C4-2B (cell line): ENCODE data around the gene CPLANE1.
"Not testable (repeated sequence)": the region's sequence is repeated elsewhere in the genome, so short reads cannot be mapped to it uniquely, and the experiment has no call there.

ENCODE experiments used
- H3K27ac ChIP-seq: fragments of 450-650 bp; 2 replicates; pipeline ENCODE4 v1.5.1; 2017
- ZFX ChIP-seq: fragments of 450-650 bp; IDR thresholded peaks from 2 replicates; pipeline ENCODE4 v1.6.1; 2017
- TF ChIP-seq, protein P1 (sequence below): fragments of 450-650 bp; conservative IDR thresholded peaks from 2 replicates; pipeline ENCODE4 v1.5.1; 2017; ENCODE audit warnings: mild to moderate bottlenecking

CPLANE1 gene

DNA sequence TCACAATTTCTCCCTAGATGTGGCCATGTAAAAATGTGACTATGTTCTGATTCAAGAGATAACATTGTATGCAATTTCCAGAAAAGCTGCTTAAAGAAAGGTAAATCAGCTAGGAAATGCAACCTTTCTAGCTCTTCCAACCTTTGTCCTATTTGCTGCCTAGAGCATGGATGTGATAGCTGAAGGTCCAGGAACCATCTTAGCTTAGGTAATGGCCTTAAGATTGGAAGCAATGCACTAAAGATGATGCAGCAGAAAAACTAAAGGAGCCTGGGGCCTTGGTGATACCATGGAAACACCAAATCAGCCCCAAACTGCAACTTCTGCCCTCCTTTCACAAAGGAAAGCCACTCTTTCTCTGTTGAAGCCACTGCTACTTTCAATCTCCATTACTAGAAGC, 27.0 kb downstream of the CPLANE1 start:
- no peak overlapping the region for H3K27ac ChIP-seq
- TF ChIP-seq ZFX: no peak
- TF ChIP-seq, protein P1, sequence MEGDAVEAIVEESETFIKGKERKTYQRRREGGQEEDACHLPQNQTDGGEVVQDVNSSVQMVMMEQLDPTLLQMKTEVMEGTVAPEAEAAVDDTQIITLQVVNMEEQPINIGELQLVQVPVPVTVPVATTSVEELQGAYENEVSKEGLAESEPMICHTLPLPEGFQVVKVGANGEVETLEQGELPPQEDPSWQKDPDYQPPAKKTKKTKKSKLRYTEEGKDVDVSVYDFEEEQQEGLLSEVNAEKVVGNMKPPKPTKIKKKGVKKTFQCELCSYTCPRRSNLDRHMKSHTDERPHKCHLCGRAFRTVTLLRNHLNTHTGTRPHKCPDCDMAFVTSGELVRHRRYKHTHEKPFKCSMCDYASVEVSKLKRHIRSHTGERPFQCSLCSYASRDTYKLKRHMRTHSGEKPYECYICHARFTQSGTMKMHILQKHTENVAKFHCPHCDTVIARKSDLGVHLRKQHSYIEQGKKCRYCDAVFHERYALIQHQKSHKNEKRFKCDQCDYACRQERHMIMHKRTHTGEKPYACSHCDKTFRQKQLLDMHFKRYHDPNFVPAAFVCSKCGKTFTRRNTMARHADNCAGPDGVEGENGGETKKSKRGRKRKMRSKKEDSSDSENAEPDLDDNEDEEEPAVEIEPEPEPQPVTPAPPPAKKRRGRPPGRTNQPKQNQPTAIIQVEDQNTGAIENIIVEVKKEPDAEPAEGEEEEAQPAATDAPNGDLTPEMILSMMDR: no peak

DNA sequence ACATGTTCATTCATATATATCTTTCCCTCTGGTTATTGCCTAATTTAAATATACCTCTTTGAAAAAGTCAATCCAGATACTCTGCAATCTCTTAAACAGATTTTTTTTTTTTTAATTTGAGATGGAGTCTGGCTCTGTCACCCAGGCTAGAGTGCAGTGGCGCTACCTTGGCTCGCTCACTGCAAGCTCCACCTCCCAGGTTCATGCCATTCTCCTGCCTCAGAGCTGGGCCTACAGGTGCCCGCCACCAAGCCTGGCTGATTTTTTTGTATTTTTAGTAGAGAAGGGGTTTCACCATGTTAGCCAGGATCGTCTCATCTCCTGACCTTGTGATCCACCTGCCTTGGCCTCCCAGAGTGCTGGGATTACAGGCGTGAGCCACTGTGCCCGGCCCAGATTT, 28.8 kb downstream of the CPLANE1 start:
- H3K27ac ChIP-seq: not testable (repeated sequence)

DNA sequence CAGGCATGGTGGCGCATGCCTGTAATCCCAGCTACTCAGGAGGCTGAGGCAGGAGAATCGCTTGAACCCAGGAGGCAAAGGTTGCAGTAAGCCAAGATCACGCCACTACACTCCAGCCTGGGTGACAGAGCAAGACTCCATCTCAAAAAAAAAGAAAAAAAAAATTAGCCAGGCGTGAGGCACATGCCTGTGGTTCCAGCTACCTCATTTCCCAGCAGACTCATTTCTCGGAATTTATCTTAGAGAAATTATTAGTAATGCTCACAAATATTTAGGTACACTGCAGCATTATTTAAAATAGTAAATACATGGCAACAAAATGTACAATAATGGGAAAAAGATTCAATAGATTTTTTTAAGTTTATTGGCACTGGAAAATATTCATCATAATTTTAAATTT, 29.8 kb downstream of the CPLANE1 start:
- not testable (repeated sequence) for H3K27ac ChIP-seq

DNA sequence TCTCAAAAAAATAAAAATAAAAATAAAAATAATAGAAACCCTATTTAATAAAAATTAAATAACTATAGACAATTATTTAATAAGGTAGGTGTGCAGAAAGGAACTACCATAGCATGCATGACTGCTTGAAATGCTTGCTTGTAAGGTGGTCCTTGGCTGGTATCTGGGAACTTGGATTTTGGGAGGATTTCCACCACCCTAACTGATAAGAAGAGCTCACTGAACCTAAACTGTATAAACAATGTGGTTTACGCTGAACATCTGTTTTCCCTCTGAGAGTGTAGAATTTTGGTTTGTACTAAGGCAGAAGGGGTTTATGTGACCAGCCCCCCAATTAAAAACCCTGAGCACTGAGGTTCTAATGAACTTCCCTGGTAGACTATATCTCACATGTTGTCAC, 31.2 kb downstream of the CPLANE1 start:
- TF ChIP-seq, protein P1: no peak
- TF ChIP-seq ZFX: no peak
- no peak overlapping the region for H3K27ac ChIP-seq

GRCh38 chr5:37214550-37214949, 34.6 kb downstream of the CPLANE1 start:
- peak overlapping the region; percentile 55; the same call in 1 of the 2 replicates for H3K27ac ChIP-seq
- TF ChIP-seq ZFX: no peak
- TF ChIP-seq, protein P1: no peak

DNA sequence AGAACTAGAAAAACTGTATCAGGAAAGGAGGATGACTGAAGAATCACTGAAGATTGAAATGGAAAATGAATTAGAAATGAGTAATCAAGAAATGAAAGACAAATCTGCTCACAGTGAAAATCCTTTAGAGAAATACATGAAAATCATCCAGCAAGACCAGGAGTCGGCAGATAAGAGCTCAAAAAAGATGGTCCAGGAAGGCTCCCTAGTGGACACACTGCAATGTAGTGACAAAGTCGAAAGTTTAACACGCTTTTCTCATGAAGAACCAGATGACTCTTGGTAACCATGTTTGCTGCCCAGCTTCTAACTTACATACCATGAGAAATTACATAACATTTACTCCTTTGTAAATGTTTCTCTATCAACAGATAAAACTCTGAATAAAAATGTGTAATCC, 37.1 kb downstream of the CPLANE1 start:
- H3K27ac ChIP-seq: no peak overlapping the region
- no peak for TF ChIP-seq ZFX
- TF ChIP-seq, protein P1: 0 out of 2 replicates have a peak, but pooled peaks have one; percentile 11

- TF ChIP-seq ZFX: no peak
- TF ChIP-seq, protein P1: no peak
- no peak overlapping the region for H3K27ac ChIP-seq
Observed at GRCh38 chr5:37211661-37212060, 37.5 kb downstream of the CPLANE1 start.

- TF ChIP-seq ZFX: no peak
- TF ChIP-seq, protein P1: no peak
Observed at GRCh38 chr5:37208883-37209797, 40.0 kb downstream of the CPLANE1 start.

More at GRCh38 chr5:37208883-37209797, 40.0 kb downstream of the CPLANE1 start:
- H3K27ac ChIP-seq: no peak overlapping the region
